Smooth muscle cell (in vitro differentiated cells): ENCODE measurements around the gene FBXL16. TPM values are rescaled to one million over a fixed set of nuclear protein-coding genes. Genes with fewer than 3 reads are reported as not detected.

Source experiments
- DNase-seq: peaks from one replicate; lab custom pipeline; 2025; ENCODE audit not compliant: unreplicated experiment; lab: John Stamatoyannopoulos, UW
- H2AFZ ChIP-seq: fragments of 200-600 bp; sonication (generic); 2 replicates; pipeline ENCODE4 v1.6.0; 2016; ENCODE audit warnings: antibody characterized with exemption, low read depth, mild to moderate bottlenecking
- H3F3A ChIP-seq: fragments of 200-600 bp; sonication (generic); 2 replicates; pipeline ENCODE4 v1.6.0; 2017; ENCODE audit warnings: antibody characterized with exemption, low read depth
- H3K27ac ChIP-seq: fragments of 200-600 bp; sonication (generic); 2 replicates; pipeline ENCODE4 v1.5.1; 2016; ENCODE audit warnings: low read depth, mild to moderate bottlenecking
- H3K27me3 ChIP-seq: fragments of 200-600 bp; sonication (generic); 2 replicates; pipeline ENCODE4 v1.6.1; 2016; ENCODE audit warnings: low read depth, mild to moderate bottlenecking
- H3K36me3 ChIP-seq: fragments of 200-600 bp; sonication (generic); 2 replicates; pipeline ENCODE4 v1.5.1; 2016; ENCODE audit warnings: low read depth
- H3K4me1 ChIP-seq: fragments of 200-600 bp; sonication (generic); 2 replicates; pipeline ENCODE4 v1.5.1; 2016; ENCODE audit warnings: low read depth
- H3K4me2 ChIP-seq: fragments of 200-600 bp; sonication (generic); 2 replicates; pipeline ENCODE4 v1.6.0; 2016; ENCODE audit warnings: mild to moderate bottlenecking
- H3K4me3 ChIP-seq: fragments of 200-600 bp; sonication (generic); 2 replicates; pipeline ENCODE4 v1.5.1; 2016; ENCODE audit warnings: mild to moderate bottlenecking
- H3K79me2 ChIP-seq: fragments of 200-600 bp; sonication (generic); 2 replicates; pipeline ENCODE4 v1.6.0; 2016; ENCODE audit warnings: low read depth, mild to moderate bottlenecking
- H3K9ac ChIP-seq: fragments of 200-600 bp; sonication (generic); 2 replicates; pipeline ENCODE4 v1.6.0; 2016; ENCODE audit warnings: low read depth
- H3K9me3 ChIP-seq: fragments of 200-600 bp; sonication (generic); replicated peaks from 2 replicates; pipeline ENCODE4 v1.5.1; 2016; ENCODE audit warnings: low read depth
- H4K20me1 ChIP-seq: fragments of 200-600 bp; sonication (generic); 2 replicates; pipeline ENCODE4 v1.6.0; 2016; ENCODE audit warnings: low read depth
- CTCF ChIP-seq: fragments of 200-600 bp; sonication (generic); IDR thresholded peaks from 2 replicates; pipeline ENCODE4 v1.5.1; 2017; ENCODE audit warnings: borderline replicate concordance, mild to moderate bottlenecking, antibody characterized with exemption; ENCODE audit not compliant: insufficient read depth, poor library complexity, severe bottlenecking
- WGBS: methylation state at CpG from one replicate; pipeline ENCODE4 v1.1.7; 2016; ENCODE audit warnings: low lambda C conversion rate; 5-methylcytosine and 5-hydroxymethylcytosine counted together
- polyA plus RNA-seq: library from polyadenylated mRNA; unstranded; fragments of >200 nt; fragmentation: Nextera tagmentation; extraction: Ambion mirVana; gene quantifications from 2 replicates; pipeline ENCODE4 v1.2.1, GENCODE V29; 2016
- total RNA-seq: library from RNA; depleted of rRNA; stranded (reverse); fragments of >200 nt; gene quantifications from 2 replicates; pipeline ENCODE4 v1.2.3, GENCODE V29; 2014

Gene FBXL16
- total and polyA plus RNA-seq, 2 experiments from 2014 or later = 0.17 to 0.76 TPM

- 98% methylated on average over 19 of the region's 19 CpGs for WGBS
- Histone ChIP-seq H3K36me3 (no peaks in the 10 kb centered on the region), H3K4me1 (peaks cover 3% of the 10 kb centered on the region), H3K27ac (no peak overlapping the region), H2AFZ (no peak overlapping the region), H3F3A (no peaks in the 10 kb centered on the region), H3K79me2 (no peaks in the 10 kb centered on the region), H4K20me1 (no peaks in the 10 kb centered on the region), H3K27me3 (no peaks in the 10 kb centered on the region), H3K9me3 (no peaks in the 10 kb centered on the region), H3K9ac (no peak overlapping the region), H3K4me2 (no peak overlapping the region), H3K4me3 (no peak overlapping the region)
- no peak for TF ChIP-seq CTCF
- DNase-seq = no peak
Measured at GRCh38 chr16:662095-662494, 43.5 kb downstream of the FBXL16 start.

- H2AFZ ChIP-seq = no peak overlapping the region
- H3K27me3 ChIP-seq = no peaks in the 10 kb centered on the region
- no peak overlapping the region for H3K4me3 ChIP-seq
- no peaks in the 10 kb centered on the region for H3K79me2 ChIP-seq
- H3K4me1 ChIP-seq = peaks cover 3% of the 10 kb centered on the region
- no peak overlapping the region for H3K4me2 ChIP-seq
- TF ChIP-seq CTCF = no peak
- H4K20me1 ChIP-seq = no peaks in the 10 kb centered on the region
- no peak overlapping the region for H3K27ac ChIP-seq
- H3K36me3 ChIP-seq = no peaks in the 10 kb centered on the region
- 69% methylated on average over 34 of the region's 35 CpGs for WGBS
- no peaks in the 10 kb centered on the region for H3K9me3 ChIP-seq
- H3F3A ChIP-seq = no peaks in the 10 kb centered on the region
- DNase-seq = no peak
- no peak overlapping the region for H3K9ac ChIP-seq
Measured at GRCh38 chr16:661184-661821, 44.3 kb downstream of the FBXL16 start.

- WGBS = 37% methylated on average over 26 of the region's 43 CpGs
- Histone ChIP-seq H3K79me2 (no peaks in the 10 kb centered on the region), H2AFZ (no peak overlapping the region)
Measured at GRCh38 chr16:660459-661183, 45.0 kb downstream of the FBXL16 start.

More at GRCh38 chr16:660459-661183, 45.0 kb downstream of the FBXL16 start:
- peak; percentile 46 for TF ChIP-seq CTCF
- no peaks in the 10 kb centered on the region for H3K36me3 ChIP-seq
- H3F3A ChIP-seq = no peaks in the 10 kb centered on the region
- H3K4me1 ChIP-seq = peaks cover 3% of the 10 kb centered on the region
- DNase-seq = peak; percentile 64
- H3K27ac ChIP-seq = no peak overlapping the region
- no peaks in the 10 kb centered on the region for H3K27me3 ChIP-seq
- no peaks in the 10 kb centered on the region for H4K20me1 ChIP-seq
- peak overlapping the region; percentile 51 for H3K4me2 ChIP-seq
- no peak overlapping the region for H3K4me3 ChIP-seq
- H3K9me3 ChIP-seq = no peaks in the 10 kb centered on the region
- no peak overlapping the region for H3K9ac ChIP-seq
